Measurements from ENCODE around the gene SEC62.

Gene SEC62

DNA sequence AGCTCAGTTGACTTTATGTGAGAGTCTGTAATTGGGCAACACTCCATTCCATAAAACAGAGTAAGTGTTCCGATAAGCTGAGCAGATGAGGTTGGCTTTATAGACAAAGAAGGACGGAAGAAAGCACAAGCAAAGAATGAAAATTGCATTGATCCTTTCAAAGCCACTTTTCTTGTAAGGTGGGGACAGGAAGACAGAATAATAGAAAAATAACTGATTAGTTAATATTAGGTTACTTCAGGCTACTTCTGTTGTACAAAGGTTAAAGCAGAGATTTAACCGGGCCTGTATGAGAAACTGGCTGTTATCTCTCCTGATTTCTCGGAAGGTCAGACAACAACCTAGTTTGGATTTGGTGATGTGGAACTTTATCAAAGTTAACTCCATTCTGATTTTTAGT, 55.7 kb downstream of the SEC62 start:
- DNase-seq: no peak

DNA sequence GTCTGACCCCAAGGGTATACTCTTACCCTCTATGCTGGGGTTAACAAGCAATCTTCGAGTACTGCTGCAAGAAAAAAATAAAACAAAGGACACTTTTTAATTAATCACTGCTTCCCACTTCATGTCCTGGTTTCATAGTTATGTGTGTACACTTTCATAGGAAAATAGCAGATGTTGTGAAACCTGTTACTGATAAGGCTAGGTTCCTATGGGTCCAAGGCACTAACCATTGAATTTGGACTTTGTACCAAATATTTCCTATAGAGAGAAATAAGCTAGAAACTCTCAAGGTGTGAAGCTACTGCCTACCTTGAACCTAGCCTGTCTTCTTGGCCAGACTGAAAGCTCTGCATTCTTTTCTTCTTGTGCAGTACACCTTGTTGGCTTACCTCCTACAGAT, 56.6 kb downstream of the SEC62 start:
- no peak for DNase-seq

DNA sequence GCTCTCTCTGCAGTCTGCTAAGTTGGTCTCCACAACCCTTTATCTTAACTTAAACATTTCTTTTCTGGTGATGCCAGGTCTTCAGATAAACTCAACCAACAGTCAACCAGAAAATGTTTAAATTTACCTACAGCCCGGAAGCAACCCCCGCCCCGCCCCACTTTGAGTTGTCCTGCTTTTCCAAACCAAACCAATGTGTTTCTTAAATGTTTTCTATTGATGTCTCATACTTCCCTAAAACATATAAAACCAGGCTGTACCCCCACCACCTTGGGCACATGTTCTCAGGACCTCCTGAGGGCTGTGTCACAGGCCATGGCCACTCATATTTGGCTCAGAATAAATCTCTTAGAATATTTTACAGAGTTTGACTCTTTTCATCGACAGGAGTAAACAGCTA, 58.0 kb downstream of the SEC62 start:
- DNase-seq: no peak

- DNase-seq: no peak
Observed at GRCh38 chr3:170027233-170028102, 60.9 kb downstream of the SEC62 start.

- DNase-seq: no peak
Observed at GRCh38 chr3:170033489-170033888, 66.9 kb downstream of the SEC62 start.

DNA sequence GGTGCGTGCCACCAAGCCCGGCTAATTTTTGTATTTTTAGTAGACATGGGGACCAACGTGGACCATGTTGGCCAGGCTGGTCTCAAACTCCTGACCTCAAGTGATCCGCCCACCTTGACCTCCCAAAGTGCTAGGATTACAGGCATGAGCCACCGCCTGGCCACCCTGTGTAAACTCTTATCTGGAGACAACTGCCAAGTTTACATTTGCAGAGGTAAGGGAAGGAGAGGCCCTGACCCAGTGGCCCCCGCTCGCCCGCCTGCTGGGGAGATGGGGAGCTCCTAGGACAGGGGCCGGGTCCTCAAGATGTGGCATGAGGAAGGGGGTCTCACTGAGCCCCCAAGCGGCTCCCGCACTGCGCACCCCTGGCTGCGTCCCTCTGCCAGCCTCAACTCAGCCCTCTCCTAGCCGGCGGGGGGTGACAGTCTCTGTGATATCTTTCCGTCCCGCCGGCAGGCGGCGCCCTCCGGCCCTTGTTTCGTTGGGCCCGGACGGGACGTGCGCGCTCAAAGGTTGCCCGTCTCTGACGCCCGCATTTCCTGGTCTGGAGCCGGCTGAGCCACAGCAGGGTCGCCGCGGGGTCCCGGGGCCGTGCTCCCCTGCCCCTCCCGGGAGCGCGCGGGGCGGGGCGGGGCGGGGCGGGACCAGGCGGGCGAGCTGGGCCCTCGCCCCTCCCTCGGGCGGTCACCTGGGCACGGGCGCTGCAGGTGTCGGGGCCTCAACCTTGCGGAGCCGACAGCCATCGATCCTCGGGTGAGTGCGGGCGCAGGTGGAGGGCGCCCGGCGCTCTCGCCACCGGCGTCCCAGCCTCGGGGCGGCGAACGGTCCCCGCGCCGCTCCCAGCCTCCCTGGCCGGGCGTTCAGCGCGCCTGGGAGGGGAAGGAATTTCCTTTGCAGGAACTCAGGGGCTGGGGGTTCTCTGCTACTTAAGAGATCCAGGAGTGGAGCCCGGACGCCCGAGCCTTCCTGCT, 71.1 kb downstream of the SEC62 start, which contains the start of gene GPR160:
Gene GPR160 (plus strand): TSS at position 533 of the 971 bp plus-strand sequence. CDS start 45,978 bp downstream, outside the sequence.
- DNase-seq: peak; percentile 81

DNA sequence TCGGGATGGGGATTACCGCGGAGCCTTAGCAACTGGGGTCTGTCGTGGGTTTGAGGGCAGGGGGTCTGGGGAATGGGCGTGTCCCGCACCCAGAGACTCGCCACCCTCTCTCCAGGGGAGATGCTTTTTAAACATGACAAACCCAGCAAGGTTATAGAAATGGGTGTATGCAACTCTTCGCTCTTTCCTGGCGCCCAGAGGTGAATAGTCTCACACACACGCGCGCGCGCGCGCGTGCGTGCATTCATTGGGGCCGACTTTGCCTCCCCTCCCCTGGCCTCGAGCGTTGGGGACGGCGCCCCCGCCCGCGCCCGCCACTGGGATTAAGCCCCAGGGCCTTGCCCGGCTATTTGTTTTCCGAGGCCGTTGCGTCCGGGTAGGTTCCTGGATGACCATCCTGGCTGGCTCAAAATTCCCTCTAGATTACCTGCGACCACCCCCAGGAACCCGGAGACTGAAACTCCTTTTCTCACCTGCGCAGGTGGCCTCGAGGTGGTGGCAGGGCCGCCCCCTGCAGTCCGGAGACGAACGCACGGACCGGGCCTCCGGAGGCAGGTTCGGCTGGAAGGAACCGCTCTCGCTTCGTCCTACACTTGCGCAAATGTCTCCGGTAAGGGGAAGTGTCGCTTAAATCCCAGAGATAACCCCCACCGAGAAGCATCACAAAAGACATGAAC, 72.0 kb downstream of the SEC62 start:
- DNase-seq: no peak

GRCh38 chr3:170040418-170040817, 73.8 kb downstream of the SEC62 start:
- no peak for DNase-seq

DNA sequence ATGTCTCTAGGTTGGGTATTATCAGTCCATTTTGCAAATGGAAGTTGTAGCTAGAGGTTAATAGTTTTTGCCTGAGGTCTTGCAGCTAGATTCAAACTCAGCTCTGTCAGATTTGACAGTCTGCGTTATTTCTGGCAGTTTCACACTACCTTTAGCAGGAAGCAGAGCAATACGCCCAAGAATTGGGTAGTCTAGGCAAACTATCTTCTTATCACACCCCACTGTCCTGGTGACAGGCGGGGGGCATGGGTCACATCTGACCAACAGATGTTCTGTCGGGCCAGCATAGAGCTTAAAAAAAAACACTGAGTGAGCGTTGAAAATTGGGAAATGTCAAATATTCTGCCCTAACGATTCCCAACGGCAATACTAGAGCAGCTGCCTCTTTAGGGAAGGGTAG, 76.9 kb downstream of the SEC62 start:
- DNase-seq: no peak

DNA sequence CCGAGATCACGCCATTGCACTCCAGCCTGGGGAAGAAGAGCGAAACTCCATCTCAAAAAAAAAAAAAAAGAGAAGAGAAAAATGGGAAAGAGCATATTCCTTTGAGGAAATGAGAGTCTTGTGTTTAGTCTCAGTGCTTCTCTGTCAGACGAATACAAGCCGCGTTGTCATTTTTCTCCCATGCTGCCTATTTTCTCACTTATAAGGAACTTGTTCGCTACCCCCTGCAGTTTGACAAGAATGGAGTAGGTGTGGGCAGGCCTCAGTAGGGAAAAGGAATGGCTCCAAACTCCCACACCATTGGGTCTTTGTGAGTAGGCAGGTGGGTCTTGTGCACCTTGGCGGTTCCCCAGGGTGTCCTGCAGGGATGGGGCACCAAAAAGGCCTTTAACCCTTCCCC, 77.7 kb downstream of the SEC62 start:
- no peak for DNase-seq

GRCh38 chr3:170044795-170045244, 78.2 kb downstream of the SEC62 start:
- no peak for DNase-seq

DNA sequence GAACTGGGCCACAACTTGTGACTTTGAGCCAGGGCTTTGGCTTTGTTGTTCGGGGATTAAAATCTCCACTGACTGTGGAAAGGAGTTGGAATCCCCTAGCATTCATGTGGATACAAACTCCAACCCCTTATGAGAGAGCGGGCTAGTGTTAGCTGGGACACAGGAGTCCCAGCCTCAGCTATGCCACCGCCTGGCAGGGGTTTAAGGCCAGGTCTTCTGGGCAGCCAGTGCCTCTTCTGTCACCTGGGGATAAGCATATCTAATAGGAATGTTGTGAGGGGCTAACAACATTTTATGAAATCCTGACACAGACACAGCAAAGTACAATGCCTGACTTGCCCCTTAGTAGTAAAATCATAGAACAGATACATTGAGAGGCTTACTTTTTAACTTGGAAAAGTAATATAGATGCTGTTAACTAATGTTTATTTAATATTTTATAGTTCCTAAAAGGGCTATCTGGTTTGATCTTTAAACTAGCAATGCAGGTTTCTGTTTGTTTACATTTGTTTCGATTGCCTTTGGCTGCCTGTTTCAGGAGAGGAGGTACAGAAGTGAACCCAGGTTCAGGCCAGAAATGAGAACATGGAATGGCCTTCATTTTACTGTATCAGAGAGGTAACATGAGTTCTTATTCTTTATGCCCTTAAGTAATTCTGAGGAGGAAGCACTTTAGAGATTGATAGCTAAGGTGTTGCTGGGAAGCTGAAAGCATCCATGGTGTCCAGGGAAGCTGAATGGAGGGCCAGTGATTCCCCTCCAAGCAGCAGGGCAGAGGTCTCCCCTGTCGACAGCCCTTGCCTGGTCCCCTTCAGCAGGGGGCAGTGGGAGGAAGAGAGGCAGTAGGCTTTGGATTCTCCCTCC, 79.9 kb downstream of the SEC62 start:
- DNase-seq: no peak

DNA sequence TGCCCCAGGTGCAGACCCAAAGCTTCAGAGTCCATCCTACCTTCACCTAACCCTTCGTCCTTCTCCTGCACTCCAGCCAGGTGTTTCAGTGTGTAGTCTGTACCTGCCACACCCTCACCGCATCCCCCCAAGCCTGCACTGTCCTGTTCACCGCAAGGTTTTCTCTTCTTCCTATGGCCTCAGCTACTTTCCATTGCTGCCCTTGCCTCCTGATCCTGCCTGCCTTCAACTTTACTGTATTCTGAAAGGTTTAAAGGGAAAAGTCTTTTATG, 80.5 kb downstream of the SEC62 start:
- DNase-seq: no peak

Measured in DMS153 (cell line).